OCI-LY3 (cell line): ENCODE results near the gene SLC38A11.

Source experiments
- EZH2phosphoT487 ChIP-seq: fragments of 200-600 bp; shearing (Covaris generic); IDR thresholded peaks from 2 replicates; pipeline ENCODE4 v1.6.1; 2018; ENCODE audit warnings: antibody characterized with exemption, mixed run types, low read depth
- TF ChIP-seq, protein P1 (sequence below): fragments of 200-600, 300-600 bp; sonication (generic); IDR thresholded peaks from 2 replicates; pipeline ENCODE4 v1.5.1; 2014; ENCODE audit warnings: antibody characterized with exemption, low read length, low read depth

DNA sequence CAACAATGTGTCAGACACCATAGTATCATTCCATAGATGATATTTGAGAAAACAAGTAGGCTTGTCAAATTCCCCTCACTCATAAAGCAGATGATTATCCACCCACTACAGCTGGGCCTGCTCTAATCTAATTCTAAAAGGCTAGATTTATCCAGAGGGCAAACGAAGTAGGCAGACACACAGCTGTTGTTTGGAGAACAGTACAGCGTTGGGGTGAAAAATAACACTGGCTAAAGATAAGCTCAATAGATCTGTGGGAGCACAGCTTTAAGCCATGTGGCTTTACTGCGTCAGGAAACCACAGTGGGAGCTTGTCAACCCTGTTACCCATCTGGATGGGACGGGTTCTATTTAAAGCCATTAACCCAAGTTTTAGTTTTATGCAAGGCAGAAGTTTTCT lies 64.8 kb downstream of the SLC38A11 start:
- TF ChIP-seq, protein P1, sequence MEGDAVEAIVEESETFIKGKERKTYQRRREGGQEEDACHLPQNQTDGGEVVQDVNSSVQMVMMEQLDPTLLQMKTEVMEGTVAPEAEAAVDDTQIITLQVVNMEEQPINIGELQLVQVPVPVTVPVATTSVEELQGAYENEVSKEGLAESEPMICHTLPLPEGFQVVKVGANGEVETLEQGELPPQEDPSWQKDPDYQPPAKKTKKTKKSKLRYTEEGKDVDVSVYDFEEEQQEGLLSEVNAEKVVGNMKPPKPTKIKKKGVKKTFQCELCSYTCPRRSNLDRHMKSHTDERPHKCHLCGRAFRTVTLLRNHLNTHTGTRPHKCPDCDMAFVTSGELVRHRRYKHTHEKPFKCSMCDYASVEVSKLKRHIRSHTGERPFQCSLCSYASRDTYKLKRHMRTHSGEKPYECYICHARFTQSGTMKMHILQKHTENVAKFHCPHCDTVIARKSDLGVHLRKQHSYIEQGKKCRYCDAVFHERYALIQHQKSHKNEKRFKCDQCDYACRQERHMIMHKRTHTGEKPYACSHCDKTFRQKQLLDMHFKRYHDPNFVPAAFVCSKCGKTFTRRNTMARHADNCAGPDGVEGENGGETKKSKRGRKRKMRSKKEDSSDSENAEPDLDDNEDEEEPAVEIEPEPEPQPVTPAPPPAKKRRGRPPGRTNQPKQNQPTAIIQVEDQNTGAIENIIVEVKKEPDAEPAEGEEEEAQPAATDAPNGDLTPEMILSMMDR, result no peak
- TF ChIP-seq EZH2phosphoT487, result no peak
